CD4-positive, alpha-beta T cell (primary cell): ENCODE data around the gene FASN. TPM values are rescaled to one million over a fixed set of nuclear protein-coding genes. Genes with fewer than 3 reads are reported as not detected.

ENCODE experiments used
- ATAC-seq: fragments of 200-7000 bp; cut with Tn5 transposase; one replicate; pipeline ENCODE4 v1.10.0; 2022; ENCODE audit warnings: mild to moderate bottlenecking; ENCODE audit not compliant: poor library complexity
- CTCF ChIA-PET: fragments of 350-600 bp; sonication (Branson Sonifier 250); formaldehyde crosslinking; loops from one replicate; lab custom pipeline; 2021; ENCODE audit warnings: antibody characterized with exemption, inconsistent platforms; lab: Charles Lee
- POLR2A ChIA-PET: fragments of 350-600 bp; sonication (Branson Sonifier 250); formaldehyde crosslinking; loops from one replicate; lab custom pipeline; 2021; ENCODE audit warnings: antibody characterized with exemption, inconsistent platforms; lab: Charles Lee
- DNase-seq, 14 experiments: peaks; one replicate each; pipeline ENCODE4 v3.0.0-alpha.2; 2013 to 2020; ENCODE audit warnings: mixed read lengths in 2 of 14
- H3K27ac ChIP-seq, 2 donors: one replicate each; pipeline versions ENCODE4 v1.5.1 to v1.7.0; 2013; ENCODE audit warnings: low read length in 2 of 2, low read depth in 1 of 2, mild to moderate bottlenecking in 1 of 2
- H3K27me3 ChIP-seq, 2 experiments: 1 replicate in 1 of 2; 2 replicates in 1 of 2; pipeline versions ENCODE4 v1.6.1 to v1.7.0; 2013; ENCODE audit warnings: low read length in 2 of 2, control low read depth in 1 of 2, mild to moderate bottlenecking in 1 of 2, moderate library complexity in 1 of 2; ENCODE audit not compliant: insufficient read depth in 2 of 2, control insufficient read depth in 1 of 2
- H3K36me3 ChIP-seq: one replicate; pipeline ENCODE4 v1.6.1; 2013; ENCODE audit warnings: low read length, control low read depth; ENCODE audit not compliant: insufficient read depth
- H3K4me1 ChIP-seq: one replicate; pipeline ENCODE4 v1.6.1; 2013; ENCODE audit warnings: low read length, control low read depth; ENCODE audit not compliant: insufficient read depth
- H3K4me3 ChIP-seq: one replicate; pipeline ENCODE4 v1.5.1; 2013; ENCODE audit warnings: mild to moderate bottlenecking, low read length, moderate library complexity
- H3K9me3 ChIP-seq, 2 experiments: 1 replicate in 1 of 2; 2 replicates in 1 of 2; pipeline versions ENCODE4 v1.6.1 to v1.7.0; 2013; ENCODE audit warnings: low read length in 2 of 2, mild to moderate bottlenecking in 2 of 2, control low read depth in 1 of 2, moderate library complexity in 1 of 2; ENCODE audit not compliant: control insufficient read depth in 1 of 2, insufficient read depth in 1 of 2
- H3K27ac Mint-ChIP-seq: one replicate; pipeline ENCODE4 v1.8.0; 2020; ENCODE audit warnings: mixed read lengths
- H3K27me3 Mint-ChIP-seq: one replicate; pipeline ENCODE4 v1.8.0; 2021; ENCODE audit warnings: mixed read lengths
- H3K36me3 Mint-ChIP-seq: one replicate; pipeline ENCODE4 v1.8.0; 2021; ENCODE audit warnings: low read depth, mixed read lengths
- H3K4me1 Mint-ChIP-seq: one replicate; pipeline ENCODE4 v1.8.0; 2021; ENCODE audit warnings: low read depth, mixed read lengths
- H3K4me3 Mint-ChIP-seq: one replicate; pipeline ENCODE4 v1.8.0; 2020; ENCODE audit warnings: mild to moderate bottlenecking, mixed read lengths
- H3K9me3 Mint-ChIP-seq: one replicate; pipeline ENCODE4 v1.8.0; 2020; ENCODE audit warnings: mixed read lengths
- CTCF ChIP-seq: fragments of 200-600 bp; IDR thresholded peaks from one replicate; pipeline ENCODE4 v1.8.0; 2022; ENCODE audit warnings: antibody characterized with exemption, mild to moderate bottlenecking
- intact Hi-C, 2 experiments: fragments of 100-400 bp; cut with DNase I in 1 of 2; cut with micrococcal nuclease in 1 of 2; formaldehyde crosslinking; loops; one replicate each; pipeline versions ENCODE4 v1.15.1 to v1.9.0; 2023 to 2025; cut with DNase I, micrococcal nuclease
- total RNA-seq, 174 experiments: library from RNA in 2 of 174; stranded (reverse) in 2 of 174; gene quantifications; one replicate each; pipeline ENCODE4 v1.2.3 and lab custom pipeline; 2021 to 2026

FASN gene
- total RNA-seq, 2 experiments from 2014 or later = 168 to 174 TPM

GRCh38 chr17:82113422-82113821 is 15.4 kb upstream of the FASN start:
- no peak overlapping the region for H3K4me3 Mint-ChIP-seq
- no peak overlapping the region for H3K27ac Mint-ChIP-seq
- POLR2A ChIA-PET = interaction anchor here (1.5 kb wide), 1 partner anchor 8 kb away, joined by 4 read pairs; no protein-coding TSS in a partner anchor
- Histone ChIP-seq H3K27ac (no peak overlapping the region), H3K27me3 (no peaks in the 10 kb centered on the region), H3K9me3 (no peaks in the 10 kb centered on the region), H3K4me1 (no peaks in the 10 kb centered on the region), H3K36me3 (peaks cover 4% of the 10 kb centered on the region), H3K4me3 (no peak overlapping the region)
- H3K27me3 Mint-ChIP-seq = no peaks in the 10 kb centered on the region
- no peaks in the 10 kb centered on the region for H3K9me3 Mint-ChIP-seq
- peaks cover 16% of the 10 kb centered on the region for H3K36me3 Mint-ChIP-seq
- peaks cover 13% of the 10 kb centered on the region for H3K4me1 Mint-ChIP-seq
- no peak for DNase-seq
- intact Hi-C loops = no loop called here
- CTCF ChIA-PET = no interaction called here
- ATAC-seq = no peak
- no peak for TF ChIP-seq CTCF

- Histone ChIP-seq H3K9me3 (no peaks in the 10 kb centered on the region), H3K27me3 (no peaks in the 10 kb centered on the region), H3K4me1 (peaks cover 4% of the 10 kb centered on the region), H3K27ac (no peak overlapping the region), H3K36me3 (peaks cover 4% of the 10 kb centered on the region), H3K4me3 (no peak overlapping the region)
- Mint-ChIP-seq H3K9me3 (no peaks in the 10 kb centered on the region), H3K27me3 (no peaks in the 10 kb centered on the region), H3K36me3 (peaks cover 16% of the 10 kb centered on the region), H3K4me1 (peaks cover 9% of the 10 kb centered on the region), H3K27ac (no peak overlapping the region), H3K4me3 (no peak overlapping the region)
- no peak for TF ChIP-seq CTCF
- ChIA-PET POLR2A (interaction anchor here (0.9 to 1.5 kb wide), 2 partner anchors 9 to 14 kb away, joined by 3 to 4 read pairs; no protein-coding TSS in a partner anchor), CTCF (no interaction called here)
- DNase-seq (no peak), ATAC-seq (no peak)
- intact Hi-C loops = no loop called here
Observed at GRCh38 chr17:82112914-82113311, 14.9 kb upstream of the FASN start.

GRCh38 chr17:82112181-82112913 is 14.3 kb upstream of the FASN start:
- no peak overlapping the region for H3K4me3 ChIP-seq
- DNase-seq (no peak), ATAC-seq (no peak)
- CTCF ChIA-PET = no interaction called here
- intact Hi-C loops = no loop called here
- POLR2A ChIA-PET = interaction anchor here (0.9 to 1.5 kb wide), 2 partner anchors 10 to 15 kb away, joined by 3 to 4 read pairs; no protein-coding TSS in a partner anchor
- no peaks in the 10 kb centered on the region for H3K9me3 Mint-ChIP-seq
- H3K36me3 Mint-ChIP-seq = peaks cover 16% of the 10 kb centered on the region
- H3K27ac Mint-ChIP-seq = peak overlapping the region; percentile 20
- no peak overlapping the region for H3K27ac ChIP-seq
- H3K27me3 ChIP-seq = no peaks in the 10 kb centered on the region
- H3K36me3 ChIP-seq = peaks cover 4% of the 10 kb centered on the region
- no peaks in the 10 kb centered on the region for H3K9me3 ChIP-seq
- H3K27me3 Mint-ChIP-seq = no peaks in the 10 kb centered on the region
- no peak for TF ChIP-seq CTCF
- peaks cover 10% of the 10 kb centered on the region for H3K4me1 ChIP-seq
- H3K4me3 Mint-ChIP-seq = no peak overlapping the region
- peaks cover 7% of the 10 kb centered on the region for H3K4me1 Mint-ChIP-seq
